ENCODE results near the gene FZD8.

DNA sequence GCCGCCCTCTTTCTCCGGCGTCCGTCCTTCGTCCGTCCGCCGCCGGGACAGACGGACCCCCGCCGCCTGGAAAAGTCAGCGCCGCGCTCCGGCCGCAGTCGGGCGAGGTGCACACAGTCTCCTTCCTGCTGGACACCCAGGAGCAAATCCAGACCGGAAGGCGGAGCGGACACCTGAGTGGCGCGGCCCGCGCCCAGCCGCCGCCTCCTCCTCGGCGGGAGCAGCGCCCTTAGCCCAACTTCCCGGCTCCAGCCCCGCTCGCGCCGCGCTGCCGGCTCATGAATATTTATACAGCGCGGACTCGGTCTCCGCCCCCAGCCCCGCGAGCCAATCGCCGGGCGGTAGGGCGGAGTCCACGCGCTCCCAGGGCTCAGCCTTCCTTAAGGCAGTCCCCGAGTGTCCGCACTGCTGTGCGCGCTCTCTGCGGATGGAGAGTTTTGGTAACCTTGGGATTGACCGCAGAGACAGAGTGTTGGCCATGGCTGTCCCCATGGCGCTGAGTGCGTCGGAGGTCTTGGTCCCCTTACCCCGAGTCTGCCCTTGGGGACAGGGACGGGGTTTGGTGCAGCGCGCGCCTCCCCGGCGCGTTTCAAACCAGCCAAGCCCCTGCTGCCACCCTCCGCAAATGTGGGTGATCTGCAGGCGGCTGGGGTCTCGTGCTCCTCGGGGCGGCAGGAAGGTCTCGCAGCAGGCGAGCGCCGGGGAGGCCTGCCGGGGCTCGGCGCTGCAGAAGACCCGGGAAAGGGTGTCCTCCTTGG lies at the start of gene FZD8:
- TF ChIP-seq, protein P1, sequence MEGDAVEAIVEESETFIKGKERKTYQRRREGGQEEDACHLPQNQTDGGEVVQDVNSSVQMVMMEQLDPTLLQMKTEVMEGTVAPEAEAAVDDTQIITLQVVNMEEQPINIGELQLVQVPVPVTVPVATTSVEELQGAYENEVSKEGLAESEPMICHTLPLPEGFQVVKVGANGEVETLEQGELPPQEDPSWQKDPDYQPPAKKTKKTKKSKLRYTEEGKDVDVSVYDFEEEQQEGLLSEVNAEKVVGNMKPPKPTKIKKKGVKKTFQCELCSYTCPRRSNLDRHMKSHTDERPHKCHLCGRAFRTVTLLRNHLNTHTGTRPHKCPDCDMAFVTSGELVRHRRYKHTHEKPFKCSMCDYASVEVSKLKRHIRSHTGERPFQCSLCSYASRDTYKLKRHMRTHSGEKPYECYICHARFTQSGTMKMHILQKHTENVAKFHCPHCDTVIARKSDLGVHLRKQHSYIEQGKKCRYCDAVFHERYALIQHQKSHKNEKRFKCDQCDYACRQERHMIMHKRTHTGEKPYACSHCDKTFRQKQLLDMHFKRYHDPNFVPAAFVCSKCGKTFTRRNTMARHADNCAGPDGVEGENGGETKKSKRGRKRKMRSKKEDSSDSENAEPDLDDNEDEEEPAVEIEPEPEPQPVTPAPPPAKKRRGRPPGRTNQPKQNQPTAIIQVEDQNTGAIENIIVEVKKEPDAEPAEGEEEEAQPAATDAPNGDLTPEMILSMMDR (IDR thresholded peaks at IDR 0.05; ENCODE audit: low read length) = peak; percentile 35
- no peak for TF ChIP-seq EZH2 (optimal IDR thresholded peaks at IDR 0.05; ENCODE audit: low read depth, low read length)
